Measurements from ENCODE around the gene COLGALT1. TPM values are rescaled to one million over a fixed set of nuclear protein-coding genes. Genes with fewer than 3 reads are reported as not detected.

COLGALT1 gene
- total RNA-seq, 1 donor from 2014 or later, result 257 TPM

DNA sequence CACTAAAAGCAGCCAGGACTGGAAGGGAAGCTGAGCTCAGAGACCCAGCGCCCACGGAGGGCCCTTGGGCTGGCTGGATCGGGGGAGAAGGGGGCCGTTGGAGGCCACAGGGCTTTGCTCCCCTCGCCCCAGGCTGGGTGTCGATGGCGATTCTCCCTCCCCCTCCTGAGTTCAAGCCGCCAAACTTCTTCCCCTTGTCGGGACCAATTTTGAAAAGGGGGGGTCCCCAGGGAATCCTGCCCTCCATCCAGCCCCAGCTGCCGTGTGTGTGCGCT lies 61.2 kb downstream of the COLGALT1 start:
- no peak overlapping the region for H3K4me3 Mint-ChIP-seq (ENCODE audit: unreplicated experiment)
- TF ChIP-seq CTCF (IDR thresholded peaks at IDR 0.05; ENCODE audit: unreplicated experiment), result no peak
- no peak overlapping the region for H3K27ac Mint-ChIP-seq (ENCODE audit: unreplicated experiment)

DNA sequence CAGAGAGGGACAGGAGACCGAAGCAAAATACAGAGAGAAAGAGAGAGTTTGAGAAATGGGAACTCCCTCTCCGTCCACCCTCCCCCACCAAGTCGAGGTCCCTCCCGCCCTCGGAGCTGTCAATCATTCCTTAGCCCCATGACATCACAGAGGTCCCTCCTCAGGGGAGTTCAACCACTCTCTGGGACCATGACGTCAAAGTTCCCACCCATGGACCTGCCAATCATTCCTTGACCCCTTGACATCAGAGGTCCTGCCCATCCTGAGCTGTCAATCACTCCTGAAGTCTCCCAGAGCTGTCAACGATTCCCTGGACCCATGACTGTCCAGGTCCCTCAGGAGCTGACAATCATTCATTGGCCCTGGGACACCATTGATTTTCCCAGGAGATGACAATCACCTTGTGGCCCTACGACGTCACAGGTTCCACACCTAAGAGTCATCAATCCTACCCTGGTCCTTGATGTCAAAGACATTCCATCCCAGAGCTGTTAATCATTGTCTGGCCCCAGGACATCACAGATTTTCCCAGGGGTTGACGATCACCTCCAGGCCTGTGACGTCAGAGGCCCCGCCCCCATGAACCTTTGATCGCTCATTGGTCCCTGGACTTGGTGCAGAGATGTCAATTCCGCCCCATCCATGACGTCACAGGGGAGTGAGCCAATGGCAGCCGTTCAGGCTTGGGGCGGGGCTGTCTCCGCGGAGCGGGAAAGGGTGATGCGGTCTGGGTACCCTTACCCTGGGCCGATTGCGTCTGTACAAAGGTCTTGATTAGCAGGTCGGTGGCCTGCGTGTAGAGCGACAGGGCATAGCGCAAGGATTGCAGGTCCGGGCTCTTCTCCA lies 61.7 kb downstream of the COLGALT1 start:
- H3K27ac Mint-ChIP-seq (ENCODE audit: unreplicated experiment), result no peak overlapping the region
- H3K4me3 Mint-ChIP-seq (ENCODE audit: unreplicated experiment), result no peak overlapping the region
- no peak for TF ChIP-seq CTCF (IDR thresholded peaks at IDR 0.05; ENCODE audit: unreplicated experiment)
- no peaks in the 10 kb centered on the region for H3K9me3 Mint-ChIP-seq (ENCODE audit: unreplicated experiment)
- H3K4me1 Mint-ChIP-seq (ENCODE audit: unreplicated experiment), result no peaks in the 10 kb centered on the region
- no peak for DNase-seq (ENCODE audit: low spot score)
- H3K36me3 Mint-ChIP-seq (ENCODE audit: low read depth, unreplicated experiment), result peaks cover 1% of the 10 kb centered on the region
- peaks cover 8% of the 10 kb centered on the region for H3K27me3 Mint-ChIP-seq (ENCODE audit: unreplicated experiment)

More for the DNA sequence above, 61.2 kb downstream of the COLGALT1 start:
- no peaks in the 10 kb centered on the region for H3K9me3 Mint-ChIP-seq (ENCODE audit: unreplicated experiment)
- DNase-seq (ENCODE audit: low spot score), result no peak
- H3K4me1 Mint-ChIP-seq (ENCODE audit: unreplicated experiment), result no peaks in the 10 kb centered on the region
- peaks cover 5% of the 10 kb centered on the region for H3K36me3 Mint-ChIP-seq (ENCODE audit: low read depth, unreplicated experiment)
- peaks cover 8% of the 10 kb centered on the region for H3K27me3 Mint-ChIP-seq (ENCODE audit: unreplicated experiment)

DNA sequence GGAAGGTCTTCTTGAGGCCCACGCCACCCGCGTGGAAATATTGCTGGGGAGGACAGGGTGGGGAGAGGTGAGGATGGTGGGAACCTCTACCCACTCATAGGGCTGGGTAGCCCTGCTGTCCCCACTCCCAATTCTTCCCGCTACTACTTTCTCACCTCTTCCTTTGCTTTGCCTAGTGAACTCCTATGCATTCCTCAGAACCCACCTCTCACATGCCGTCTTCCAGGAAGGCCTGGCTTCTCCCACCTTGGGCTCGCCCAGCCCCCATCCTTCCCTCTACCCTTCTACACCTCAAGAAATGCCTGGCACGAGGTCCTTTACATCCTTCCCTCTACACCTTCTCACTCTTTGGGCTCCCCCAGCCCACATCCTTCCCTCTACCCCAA lies 62.4 kb downstream of the COLGALT1 start:
- no peaks in the 10 kb centered on the region for H3K9me3 Mint-ChIP-seq (ENCODE audit: unreplicated experiment)
- H3K27ac Mint-ChIP-seq (ENCODE audit: unreplicated experiment), result no peak overlapping the region
- no peaks in the 10 kb centered on the region for H3K4me1 Mint-ChIP-seq (ENCODE audit: unreplicated experiment)
- no peak for TF ChIP-seq CTCF (IDR thresholded peaks at IDR 0.05; ENCODE audit: unreplicated experiment)
- H3K27me3 Mint-ChIP-seq (ENCODE audit: unreplicated experiment), result peaks cover 8% of the 10 kb centered on the region
- H3K36me3 Mint-ChIP-seq (ENCODE audit: low read depth, unreplicated experiment), result no peaks in the 10 kb centered on the region
- no peak overlapping the region for H3K4me3 Mint-ChIP-seq (ENCODE audit: unreplicated experiment)
- no peak for DNase-seq (ENCODE audit: low spot score)

DNA sequence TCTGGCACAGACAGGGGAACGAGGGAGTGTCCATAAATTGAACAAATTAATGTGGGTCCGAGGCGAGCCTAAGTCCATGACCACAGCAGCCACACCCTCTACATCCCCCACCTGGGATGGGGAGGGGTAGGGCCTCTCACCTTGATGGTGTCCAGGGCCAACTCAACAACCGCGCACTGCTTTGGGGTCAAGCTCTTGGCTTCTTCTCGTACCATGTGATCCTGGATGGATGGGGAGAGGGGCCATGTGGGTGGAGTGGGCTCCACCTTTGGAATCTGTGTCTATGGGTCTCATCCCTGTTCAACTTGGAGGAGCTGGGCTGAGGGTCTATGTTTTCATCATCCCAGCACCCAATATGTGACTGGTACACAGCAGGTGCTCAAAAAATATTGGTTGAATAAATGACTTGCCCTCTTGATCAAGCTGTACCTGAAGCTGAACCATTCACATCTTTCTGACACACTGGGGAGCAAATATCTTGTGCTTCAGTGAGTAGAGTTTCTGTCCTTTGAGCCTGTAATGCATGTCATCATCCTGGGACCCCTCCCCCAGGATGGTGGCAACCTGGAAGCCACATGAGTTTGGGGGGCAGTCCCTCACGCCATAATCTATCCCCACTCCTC lies 62.9 kb downstream of the COLGALT1 start:
- H3K36me3 Mint-ChIP-seq (ENCODE audit: low read depth, unreplicated experiment), result no peaks in the 10 kb centered on the region
- H3K4me1 Mint-ChIP-seq (ENCODE audit: unreplicated experiment), result no peaks in the 10 kb centered on the region
- H3K27ac Mint-ChIP-seq (ENCODE audit: unreplicated experiment), result no peak overlapping the region
- H3K27me3 Mint-ChIP-seq (ENCODE audit: unreplicated experiment), result peaks cover 8% of the 10 kb centered on the region
- no peak for TF ChIP-seq CTCF (IDR thresholded peaks at IDR 0.05; ENCODE audit: unreplicated experiment)
- no peaks in the 10 kb centered on the region for H3K9me3 Mint-ChIP-seq (ENCODE audit: unreplicated experiment)
- no peak for DNase-seq (ENCODE audit: low spot score)
- no peak overlapping the region for H3K4me3 Mint-ChIP-seq (ENCODE audit: unreplicated experiment)

GRCh38 chr19:17618936-17619335 lies 63.5 kb downstream of the COLGALT1 start:
- Mint-ChIP-seq H3K4me1 (ENCODE audit: unreplicated experiment) (no peaks in the 10 kb centered on the region), H3K4me3 (ENCODE audit: unreplicated experiment) (no peak overlapping the region), H3K27ac (ENCODE audit: unreplicated experiment) (no peak overlapping the region), H3K36me3 (ENCODE audit: low read depth, unreplicated experiment) (no peaks in the 10 kb centered on the region), H3K9me3 (ENCODE audit: unreplicated experiment) (no peaks in the 10 kb centered on the region), H3K27me3 (ENCODE audit: unreplicated experiment) (peaks cover 12% of the 10 kb centered on the region)
- TF ChIP-seq CTCF (IDR thresholded peaks at IDR 0.05; ENCODE audit: unreplicated experiment), result no peak
- DNase-seq (ENCODE audit: low spot score), result no peak
